ENCODE data around the gene ADGRB3.

ADGRB3 gene

GRCh38 chr6:68695838-68696237 lies 60.8 kb downstream of the ADGRB3 start:
- Histone ChIP-seq H3K4me1 (0 out of 2 replicates have a peak, but pooled peaks cover 4% of the 10 kb centered on the region), H3K27me3 (ENCODE audit: low read depth) (no peaks in the 10 kb centered on the region), H3K9me3 (no peaks in the 10 kb centered on the region), H3K4me3 (no peak overlapping the region), H3K36me3 (replicated peaks) (no peaks in the 10 kb centered on the region)
- in situ Hi-C loops (cut with MboI; ENCODE audit: low sequenced_read_pairs), result no loop called here
- no peak for DNase-seq (ENCODE audit: low spot score in 2 of 2)

- H3K36me3 ChIP-seq (replicated peaks), result no peaks in the 10 kb centered on the region
- in situ Hi-C loops (cut with MboI; ENCODE audit: low sequenced_read_pairs), result no loop called here
- no peak for DNase-seq (ENCODE audit: low spot score in 2 of 2)
- H3K4me3 ChIP-seq, result no peak overlapping the region
- H3K27me3 ChIP-seq (ENCODE audit: low read depth), result no peaks in the 10 kb centered on the region
- no peaks in the 10 kb centered on the region for H3K9me3 ChIP-seq
- H3K4me1 ChIP-seq, result 0 out of 2 replicates have a peak, but pooled peaks cover 4% of the 10 kb centered on the region
Observed at GRCh38 chr6:68697394-68697793, 62.3 kb downstream of the ADGRB3 start.

- H3K36me3 ChIP-seq (replicated peaks), result no peaks in the 10 kb centered on the region
- H3K27me3 ChIP-seq (ENCODE audit: low read depth), result no peaks in the 10 kb centered on the region
- H3K4me1 ChIP-seq, result 0 out of 2 replicates have a peak, but pooled peaks cover 6% of the 10 kb centered on the region
- DNase-seq (ENCODE audit: low spot score in 2 of 2), result no peak
- in situ Hi-C loops (cut with MboI; ENCODE audit: low sequenced_read_pairs), result no loop called here
- H3K9me3 ChIP-seq, result no peaks in the 10 kb centered on the region
- H3K4me3 ChIP-seq, result no peak overlapping the region
Observed at GRCh38 chr6:68701159-68701558, 66.1 kb downstream of the ADGRB3 start.

- no peak for DNase-seq (ENCODE audit: low spot score in 2 of 2)
- Histone ChIP-seq H3K4me3 (no peak overlapping the region), H3K27me3 (ENCODE audit: low read depth) (no peaks in the 10 kb centered on the region), H3K4me1 (0 out of 2 replicates have a peak, but pooled peaks cover 3% of the 10 kb centered on the region), H3K9me3 (no peaks in the 10 kb centered on the region), H3K36me3 (replicated peaks) (no peaks in the 10 kb centered on the region)
- in situ Hi-C loops (cut with MboI; ENCODE audit: low sequenced_read_pairs), result no loop called here
Observed at GRCh38 chr6:68704485-68704884, 69.4 kb downstream of the ADGRB3 start.

GRCh38 chr6:68709091-68709490 lies 74.0 kb downstream of the ADGRB3 start:
- no peak overlapping the region for H3K4me3 ChIP-seq
- in situ Hi-C loops (cut with MboI; ENCODE audit: low sequenced_read_pairs), result no loop called here
- H3K36me3 ChIP-seq (replicated peaks), result no peaks in the 10 kb centered on the region
- DNase-seq (ENCODE audit: low spot score in 2 of 2), result no peak
- no peaks in the 10 kb centered on the region for H3K9me3 ChIP-seq
- H3K4me1 ChIP-seq, result peaks cover 6% of the 10 kb centered on the region
- no peaks in the 10 kb centered on the region for H3K27me3 ChIP-seq (ENCODE audit: low read depth)

GRCh38 chr6:68709882-68710281 lies 74.8 kb downstream of the ADGRB3 start:
- H3K9me3 ChIP-seq, result no peaks in the 10 kb centered on the region
- H3K4me1 ChIP-seq, result peaks cover 6% of the 10 kb centered on the region
- no peaks in the 10 kb centered on the region for H3K36me3 ChIP-seq (replicated peaks)
- H3K4me3 ChIP-seq, result no peak overlapping the region
- H3K27me3 ChIP-seq (ENCODE audit: low read depth), result no peaks in the 10 kb centered on the region
- in situ Hi-C loops (cut with MboI; ENCODE audit: low sequenced_read_pairs), result no loop called here
- no peak for DNase-seq (ENCODE audit: low spot score in 2 of 2)

GRCh38 chr6:68710496-68710895 lies 75.4 kb downstream of the ADGRB3 start:
- in situ Hi-C loops (cut with MboI; ENCODE audit: low sequenced_read_pairs), result no loop called here

GRCh38 chr6:68710916-68711315 lies 75.8 kb downstream of the ADGRB3 start:
- in situ Hi-C loops (cut with MboI; ENCODE audit: low sequenced_read_pairs), result no loop called here
- H3K9me3 ChIP-seq, result no peaks in the 10 kb centered on the region

More at GRCh38 chr6:68710496-68710895, 75.4 kb downstream of the ADGRB3 start:
- H3K36me3 ChIP-seq (replicated peaks), result no peaks in the 10 kb centered on the region
- H3K9me3 ChIP-seq, result no peaks in the 10 kb centered on the region
- no peak overlapping the region for H3K4me3 ChIP-seq
- peaks cover 4% of the 10 kb centered on the region for H3K4me1 ChIP-seq
- no peaks in the 10 kb centered on the region for H3K27me3 ChIP-seq (ENCODE audit: low read depth)
- DNase-seq (ENCODE audit: low spot score in 2 of 2), result no peak

GRCh38 chr6:68711386-68712000 lies 76.4 kb downstream of the ADGRB3 start:
- H3K9me3 ChIP-seq, result no peaks in the 10 kb centered on the region
- no peak overlapping the region for H3K4me3 ChIP-seq
- in situ Hi-C loops (cut with MboI; ENCODE audit: low sequenced_read_pairs), result no loop called here
- H3K36me3 ChIP-seq (replicated peaks), result no peaks in the 10 kb centered on the region
- H3K4me1 ChIP-seq, result peaks cover 6% of the 10 kb centered on the region
- no peak for DNase-seq (ENCODE audit: low spot score in 2 of 2)
- H3K27me3 ChIP-seq (ENCODE audit: low read depth), result no peaks in the 10 kb centered on the region

More at GRCh38 chr6:68710916-68711315, 75.8 kb downstream of the ADGRB3 start:
- Histone ChIP-seq H3K36me3 (replicated peaks) (no peaks in the 10 kb centered on the region), H3K27me3 (ENCODE audit: low read depth) (no peaks in the 10 kb centered on the region), H3K4me3 (no peak overlapping the region), H3K4me1 (peaks cover 6% of the 10 kb centered on the region)
- no peak for DNase-seq (ENCODE audit: low spot score in 2 of 2)

GRCh38 chr6:68716620-68717019 lies 81.5 kb downstream of the ADGRB3 start:
- peaks cover 6% of the 10 kb centered on the region for H3K4me1 ChIP-seq
- in situ Hi-C loops (cut with MboI; ENCODE audit: low sequenced_read_pairs), result no loop called here
- no peak overlapping the region for H3K4me3 ChIP-seq
- no peaks in the 10 kb centered on the region for H3K9me3 ChIP-seq
- no peak for DNase-seq (ENCODE audit: low spot score in 2 of 2)
- H3K27me3 ChIP-seq (ENCODE audit: low read depth), result no peaks in the 10 kb centered on the region
- no peaks in the 10 kb centered on the region for H3K36me3 ChIP-seq (replicated peaks)

- Histone ChIP-seq H3K4me1 (peaks cover 3% of the 10 kb centered on the region; the same call in 1 of the 2 replicates), H3K36me3 (replicated peaks) (no peaks in the 10 kb centered on the region), H3K4me3 (no peak overlapping the region), H3K9me3 (no peaks in the 10 kb centered on the region), H3K27me3 (ENCODE audit: low read depth) (no peaks in the 10 kb centered on the region)
- in situ Hi-C loops (cut with MboI; ENCODE audit: low sequenced_read_pairs), result no loop called here
- no peak for DNase-seq (ENCODE audit: low spot score in 2 of 2)
Observed at GRCh38 chr6:68718385-68719073, 83.4 kb downstream of the ADGRB3 start.

- Histone ChIP-seq H3K27me3 (ENCODE audit: low read depth) (no peaks in the 10 kb centered on the region), H3K36me3 (replicated peaks) (no peaks in the 10 kb centered on the region), H3K4me3 (no peak overlapping the region), H3K4me1 (peaks cover 3% of the 10 kb centered on the region; the same call in 1 of the 2 replicates), H3K9me3 (no peaks in the 10 kb centered on the region)
- in situ Hi-C loops (cut with MboI; ENCODE audit: low sequenced_read_pairs), result no loop called here
- no peak for DNase-seq (ENCODE audit: low spot score in 2 of 2)
Observed at GRCh38 chr6:68719761-68720160, 84.7 kb downstream of the ADGRB3 start.

GRCh38 chr6:68722891-68723527 lies 87.9 kb downstream of the ADGRB3 start:
- Histone ChIP-seq H3K9me3 (no peaks in the 10 kb centered on the region), H3K36me3 (replicated peaks) (no peaks in the 10 kb centered on the region), H3K4me3 (no peak overlapping the region), H3K27me3 (ENCODE audit: low read depth) (no peaks in the 10 kb centered on the region), H3K4me1 (no peaks in the 10 kb centered on the region)
- in situ Hi-C loops (cut with MboI; ENCODE audit: low sequenced_read_pairs), result no loop called here
- DNase-seq (ENCODE audit: low spot score in 2 of 2), result no peak

- Histone ChIP-seq H3K36me3 (replicated peaks) (no peaks in the 10 kb centered on the region), H3K4me3 (no peak overlapping the region), H3K4me1 (no peaks in the 10 kb centered on the region), H3K27me3 (ENCODE audit: low read depth) (no peaks in the 10 kb centered on the region), H3K9me3 (no peaks in the 10 kb centered on the region)
- DNase-seq (ENCODE audit: low spot score in 2 of 2), result no peak
- in situ Hi-C loops (cut with MboI; ENCODE audit: low sequenced_read_pairs), result no loop called here
Observed at GRCh38 chr6:68724060-68724459, 89.0 kb downstream of the ADGRB3 start.

All from HAP-1 (cell line).